SK-MEL-5 (cell line): ENCODE results near the gene IFT27. TPM values are rescaled to one million over a fixed set of nuclear protein-coding genes. Genes with fewer than 3 reads are reported as not detected.

Experiments used
- DNase-seq: peaks from one replicate; pipeline ENCODE4 v3.0.0-alpha.2; 2016; ENCODE audit warnings: low read depth, low spot score
- in situ Hi-C: cut with HindIII; loops from 2 replicates; pipeline ENCODE4 v1.10.0; 2016; ENCODE audit warnings: low sequenced_read_pairs, high pct_unique_total_duplicates, low pct_unique_long_range_greater_than_20kb
- total RNA-seq: library from RNA; depleted of rRNA; stranded (reverse); fragments of >200 nt; shearing (Covaris generic); gene quantifications from 2 replicates; pipeline ENCODE4 v1.2.3, GENCODE V29; 2014

The IFT27 gene
- total RNA-seq, 1 experiment from 2014 or later = 18.9 TPM

- no peak for DNase-seq
- in situ Hi-C loops = loop anchor here (10.0 kb wide), 1 partner anchor 64 kb away; no protein-coding TSS in a partner anchor
These were observed 5.2 kb downstream of the IFT27 start for GRCh38 chr22:36770513-36771231.

- in situ Hi-C loops = loop anchor here (10.0 kb wide), 1 partner anchor 65 kb away; no protein-coding TSS in a partner anchor
These were observed 6.1 kb downstream of the IFT27 start for GRCh38 chr22:36769541-36770512.

GRCh38 chr22:36768616-36769015 is 7.3 kb downstream of the IFT27 start:
- in situ Hi-C loops = no loop called here
- no peak for DNase-seq

More at GRCh38 chr22:36769541-36770512, 6.1 kb downstream of the IFT27 start:
- DNase-seq = no peak

- no peak for DNase-seq
- in situ Hi-C loops = no loop called here
These were observed 7.8 kb downstream of the IFT27 start for GRCh38 chr22:36768141-36768540.

GRCh38 chr22:36767035-36767775 is 8.7 kb downstream of the IFT27 start:
- in situ Hi-C loops = no loop called here
- DNase-seq = no peak

GRCh38 chr22:36765943-36766450 is 9.9 kb downstream of the IFT27 start:
- in situ Hi-C loops = no loop called here
- DNase-seq = no peak

GRCh38 chr22:36765131-36765942 is 10.6 kb downstream of the IFT27 start:
- no peak for DNase-seq
- in situ Hi-C loops = no loop called here

GRCh38 chr22:36764641-36765040 is 11.3 kb downstream of the IFT27 start:
- in situ Hi-C loops = no loop called here

GRCh38 chr22:36764060-36764459 is 11.9 kb downstream of the IFT27 start:
- no peak for DNase-seq
- in situ Hi-C loops = no loop called here

More at GRCh38 chr22:36764641-36765040, 11.3 kb downstream of the IFT27 start:
- DNase-seq = no peak

- DNase-seq = no peak
- in situ Hi-C loops = no loop called here
These were observed 12.3 kb downstream of the IFT27 start for GRCh38 chr22:36763576-36763975.

GRCh38 chr22:36762687-36763260 is 13.1 kb downstream of the IFT27 start:
- no peak for DNase-seq
- in situ Hi-C loops = no loop called here

- no peak for DNase-seq
- in situ Hi-C loops = no loop called here
These were observed 14.2 kb downstream of the IFT27 start for GRCh38 chr22:36761553-36762240.

- in situ Hi-C loops = no loop called here
- no peak for DNase-seq
These were observed 15.1 kb downstream of the IFT27 start for GRCh38 chr22:36760786-36761185.

- no peak for DNase-seq
- in situ Hi-C loops = no loop called here
These were observed 16.3 kb downstream of the IFT27 start for GRCh38 chr22:36759481-36760159.

- in situ Hi-C loops = no loop called here
- no peak for DNase-seq
These were observed 17.1 kb downstream of the IFT27 start for GRCh38 chr22:36758792-36759271.
